ENCODE results near the gene ZFHX3. TPM values are rescaled to one million over a fixed set of nuclear protein-coding genes. Genes with fewer than 3 reads are reported as not detected.

The ZFHX3 gene
- total and polyA plus RNA-seq, 4 donors: 1.5 to 5.9 (median 3.0) TPM

DNA sequence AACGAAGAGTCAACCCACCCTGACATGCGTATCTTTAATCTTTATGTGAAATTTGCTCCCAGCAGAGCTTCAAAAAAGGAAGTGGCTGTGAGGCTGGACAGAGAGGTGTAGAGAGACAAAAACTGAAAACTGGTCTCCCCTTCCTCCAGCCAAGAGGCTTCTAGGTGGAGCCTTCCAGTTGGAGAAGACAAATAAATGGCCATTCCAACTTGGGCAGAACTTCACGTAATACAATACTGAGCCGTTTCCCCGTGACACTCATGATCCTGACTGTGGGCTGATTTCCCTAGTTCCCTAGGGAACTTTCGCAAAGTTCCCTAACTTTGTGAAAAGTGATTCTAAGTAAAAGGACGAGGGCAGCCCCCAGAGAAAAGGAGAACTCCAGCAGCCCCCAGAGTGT lies 78.8 kb downstream of the ZFHX3 start:
- no peaks in the 10 kb centered on the region for H3K9me3 ChIP-seq (ENCODE audit: control insufficient read depth in 4 of 4, low read length in 3 of 4)
- no peak for TF ChIP-seq HNF4A (conservative IDR thresholded peaks at IDR 0.05)
- no peak for TF ChIP-seq YY1 (IDR thresholded peaks at IDR 0.05)
- no peak for TF ChIP-seq HNF4G (IDR thresholded peaks at IDR 0.05)
- no peak for TF ChIP-seq RXRA (IDR thresholded peaks at IDR 0.05)
- TF ChIP-seq, protein P1, sequence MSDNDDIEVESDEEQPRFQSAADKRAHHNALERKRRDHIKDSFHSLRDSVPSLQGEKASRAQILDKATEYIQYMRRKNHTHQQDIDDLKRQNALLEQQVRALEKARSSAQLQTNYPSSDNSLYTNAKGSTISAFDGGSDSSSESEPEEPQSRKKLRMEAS (IDR thresholded peaks at IDR 0.05): no peak
- no peak for TF ChIP-seq RAD21 (IDR thresholded peaks at IDR 0.05)
- TF ChIP-seq TAF1 (conservative IDR thresholded peaks at IDR 0.05): no peak
- no peak for TF ChIP-seq GABPA (IDR thresholded peaks at IDR 0.05 in 1 of 2, conservative IDR thresholded peaks at IDR 0.05 in 1 of 2)
- TF ChIP-seq EGR1 (IDR thresholded peaks at IDR 0.05; ENCODE audit: low read depth in 2 of 2): no peak
- TF ChIP-seq, protein P2, sequence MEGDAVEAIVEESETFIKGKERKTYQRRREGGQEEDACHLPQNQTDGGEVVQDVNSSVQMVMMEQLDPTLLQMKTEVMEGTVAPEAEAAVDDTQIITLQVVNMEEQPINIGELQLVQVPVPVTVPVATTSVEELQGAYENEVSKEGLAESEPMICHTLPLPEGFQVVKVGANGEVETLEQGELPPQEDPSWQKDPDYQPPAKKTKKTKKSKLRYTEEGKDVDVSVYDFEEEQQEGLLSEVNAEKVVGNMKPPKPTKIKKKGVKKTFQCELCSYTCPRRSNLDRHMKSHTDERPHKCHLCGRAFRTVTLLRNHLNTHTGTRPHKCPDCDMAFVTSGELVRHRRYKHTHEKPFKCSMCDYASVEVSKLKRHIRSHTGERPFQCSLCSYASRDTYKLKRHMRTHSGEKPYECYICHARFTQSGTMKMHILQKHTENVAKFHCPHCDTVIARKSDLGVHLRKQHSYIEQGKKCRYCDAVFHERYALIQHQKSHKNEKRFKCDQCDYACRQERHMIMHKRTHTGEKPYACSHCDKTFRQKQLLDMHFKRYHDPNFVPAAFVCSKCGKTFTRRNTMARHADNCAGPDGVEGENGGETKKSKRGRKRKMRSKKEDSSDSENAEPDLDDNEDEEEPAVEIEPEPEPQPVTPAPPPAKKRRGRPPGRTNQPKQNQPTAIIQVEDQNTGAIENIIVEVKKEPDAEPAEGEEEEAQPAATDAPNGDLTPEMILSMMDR (IDR thresholded peaks at IDR 0.05; ENCODE audit: low read depth, low read length, missing input control): no peak
- no peak for TF ChIP-seq SP1 (IDR thresholded peaks at IDR 0.05)
- TF ChIP-seq NR2F2 (IDR thresholded peaks at IDR 0.05): no peak
- TF ChIP-seq, protein P3, sequence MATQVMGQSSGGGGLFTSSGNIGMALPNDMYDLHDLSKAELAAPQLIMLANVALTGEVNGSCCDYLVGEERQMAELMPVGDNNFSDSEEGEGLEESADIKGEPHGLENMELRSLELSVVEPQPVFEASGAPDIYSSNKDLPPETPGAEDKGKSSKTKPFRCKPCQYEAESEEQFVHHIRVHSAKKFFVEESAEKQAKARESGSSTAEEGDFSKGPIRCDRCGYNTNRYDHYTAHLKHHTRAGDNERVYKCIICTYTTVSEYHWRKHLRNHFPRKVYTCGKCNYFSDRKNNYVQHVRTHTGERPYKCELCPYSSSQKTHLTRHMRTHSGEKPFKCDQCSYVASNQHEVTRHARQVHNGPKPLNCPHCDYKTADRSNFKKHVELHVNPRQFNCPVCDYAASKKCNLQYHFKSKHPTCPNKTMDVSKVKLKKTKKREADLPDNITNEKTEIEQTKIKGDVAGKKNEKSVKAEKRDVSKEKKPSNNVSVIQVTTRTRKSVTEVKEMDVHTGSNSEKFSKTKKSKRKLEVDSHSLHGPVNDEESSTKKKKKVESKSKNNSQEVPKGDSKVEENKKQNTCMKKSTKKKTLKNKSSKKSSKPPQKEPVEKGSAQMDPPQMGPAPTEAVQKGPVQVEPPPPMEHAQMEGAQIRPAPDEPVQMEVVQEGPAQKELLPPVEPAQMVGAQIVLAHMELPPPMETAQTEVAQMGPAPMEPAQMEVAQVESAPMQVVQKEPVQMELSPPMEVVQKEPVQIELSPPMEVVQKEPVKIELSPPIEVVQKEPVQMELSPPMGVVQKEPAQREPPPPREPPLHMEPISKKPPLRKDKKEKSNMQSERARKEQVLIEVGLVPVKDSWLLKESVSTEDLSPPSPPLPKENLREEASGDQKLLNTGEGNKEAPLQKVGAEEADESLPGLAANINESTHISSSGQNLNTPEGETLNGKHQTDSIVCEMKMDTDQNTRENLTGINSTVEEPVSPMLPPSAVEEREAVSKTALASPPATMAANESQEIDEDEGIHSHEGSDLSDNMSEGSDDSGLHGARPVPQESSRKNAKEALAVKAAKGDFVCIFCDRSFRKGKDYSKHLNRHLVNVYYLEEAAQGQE (IDR thresholded peaks at IDR 0.05): no peak
- no peak for TF ChIP-seq JUND (IDR thresholded peaks at IDR 0.05)
- TF ChIP-seq, protein P4, sequence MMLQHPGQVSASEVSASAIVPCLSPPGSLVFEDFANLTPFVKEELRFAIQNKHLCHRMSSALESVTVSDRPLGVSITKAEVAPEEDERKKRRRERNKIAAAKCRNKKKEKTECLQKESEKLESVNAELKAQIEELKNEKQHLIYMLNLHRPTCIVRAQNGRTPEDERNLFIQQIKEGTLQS (IDR thresholded peaks at IDR 0.05): no peak
- no peak for TF ChIP-seq FOXA1 (IDR thresholded peaks at IDR 0.05)
- no peak for TF ChIP-seq FOXA2 (IDR thresholded peaks at IDR 0.05)
- no peak for DNase-seq (ENCODE audit: low spot score)
- no peaks in the 10 kb centered on the region for H3K36me3 ChIP-seq (ENCODE audit: control insufficient read depth in 4 of 4, insufficient read depth in 3 of 4, low read depth in 1 of 4, low read length in 3 of 4)
- H3K27ac ChIP-seq (ENCODE audit: low read depth in 1 of 2, low read length in 2 of 2): no peak overlapping the region
- H3K4me1 ChIP-seq (ENCODE audit: control insufficient read depth in 4 of 4, insufficient read depth in 4 of 4, low read length in 3 of 4): peaks cover 4 to 7% (median 5%) of the 10 kb centered on the region in 4 donors
- H3K27me3 ChIP-seq (ENCODE audit: control insufficient read depth in 4 of 4, insufficient read depth in 4 of 4, low read length in 3 of 4): no peaks in the 10 kb centered on the region
- WGBS: 81% methylated on average over 7 of the region's 7 CpGs
- no peak overlapping the region for H3K4me3 ChIP-seq (ENCODE audit: low read depth in 1 of 3, low read length in 3 of 3)
- H3K9ac ChIP-seq (ENCODE audit: low read depth in 1 of 2, low read length in 2 of 2): no peak overlapping the region

DNA sequence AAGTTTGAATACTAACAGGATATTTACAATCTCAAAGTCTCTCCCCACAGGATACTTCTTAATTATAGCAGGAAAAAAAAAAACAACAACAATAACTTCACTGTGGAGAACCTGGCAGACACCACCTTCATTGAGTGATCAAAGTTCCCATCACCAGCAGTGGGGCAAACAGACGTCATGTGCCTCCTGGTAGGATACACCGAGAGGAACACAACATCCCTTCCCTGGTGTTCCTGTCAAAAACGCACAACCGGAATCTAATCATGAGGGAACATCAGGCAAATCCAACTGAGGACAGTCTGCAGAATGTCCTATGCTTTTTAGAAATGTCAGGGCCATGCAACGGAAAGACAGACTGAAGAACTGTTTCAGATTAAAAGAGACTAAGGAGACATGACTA lies 80.0 kb downstream of the ZFHX3 start:
- Histone ChIP-seq H3K4me1 (ENCODE audit: control insufficient read depth in 4 of 4, insufficient read depth in 4 of 4, low read length in 3 of 4) (peaks cover 4 to 5% (median 5%) of the 10 kb centered on the region in 4 donors), H3K9me3 (ENCODE audit: control insufficient read depth in 4 of 4, low read length in 3 of 4) (no peaks in the 10 kb centered on the region), H3K4me3 (ENCODE audit: low read depth in 1 of 3, low read length in 3 of 3) (no peak overlapping the region), H3K27me3 (ENCODE audit: control insufficient read depth in 4 of 4, insufficient read depth in 4 of 4, low read length in 3 of 4) (no peaks in the 10 kb centered on the region), H3K36me3 (ENCODE audit: control insufficient read depth in 4 of 4, insufficient read depth in 3 of 4, low read depth in 1 of 4, low read length in 3 of 4) (no peaks in the 10 kb centered on the region), H3K9ac (ENCODE audit: low read depth in 1 of 2, low read length in 2 of 2) (no peak overlapping the region), H3K27ac (ENCODE audit: low read depth in 1 of 2, low read length in 2 of 2) (peak overlapping the region in 1 of 2 donors; percentile 66)
- 28% methylated on average over 5 of the region's 5 CpGs for WGBS
- DNase-seq (ENCODE audit: low spot score): no peak
- TF ChIP-seq, protein P1 (IDR thresholded peaks at IDR 0.05): peak; percentile 60
- TF ChIP-seq GABPA (IDR thresholded peaks at IDR 0.05 in 1 of 2, conservative IDR thresholded peaks at IDR 0.05 in 1 of 2) (peak; percentile 19 to 52), TAF1 (conservative IDR thresholded peaks at IDR 0.05) (no peak), NR2F2 (IDR thresholded peaks at IDR 0.05) (no peak), YY1 (IDR thresholded peaks at IDR 0.05) (peak; percentile 66), FOXA1 (IDR thresholded peaks at IDR 0.05) (peak; percentile 53), RAD21 (IDR thresholded peaks at IDR 0.05) (peak; percentile 55 to 70), RXRA (IDR thresholded peaks at IDR 0.05) (peak; percentile 50 to 78), HNF4G (IDR thresholded peaks at IDR 0.05) (peak; percentile 15), FOXA2 (IDR thresholded peaks at IDR 0.05) (peak; percentile 32), SP1 (IDR thresholded peaks at IDR 0.05) (peak; percentile 59)
- TF ChIP-seq, protein P5, sequence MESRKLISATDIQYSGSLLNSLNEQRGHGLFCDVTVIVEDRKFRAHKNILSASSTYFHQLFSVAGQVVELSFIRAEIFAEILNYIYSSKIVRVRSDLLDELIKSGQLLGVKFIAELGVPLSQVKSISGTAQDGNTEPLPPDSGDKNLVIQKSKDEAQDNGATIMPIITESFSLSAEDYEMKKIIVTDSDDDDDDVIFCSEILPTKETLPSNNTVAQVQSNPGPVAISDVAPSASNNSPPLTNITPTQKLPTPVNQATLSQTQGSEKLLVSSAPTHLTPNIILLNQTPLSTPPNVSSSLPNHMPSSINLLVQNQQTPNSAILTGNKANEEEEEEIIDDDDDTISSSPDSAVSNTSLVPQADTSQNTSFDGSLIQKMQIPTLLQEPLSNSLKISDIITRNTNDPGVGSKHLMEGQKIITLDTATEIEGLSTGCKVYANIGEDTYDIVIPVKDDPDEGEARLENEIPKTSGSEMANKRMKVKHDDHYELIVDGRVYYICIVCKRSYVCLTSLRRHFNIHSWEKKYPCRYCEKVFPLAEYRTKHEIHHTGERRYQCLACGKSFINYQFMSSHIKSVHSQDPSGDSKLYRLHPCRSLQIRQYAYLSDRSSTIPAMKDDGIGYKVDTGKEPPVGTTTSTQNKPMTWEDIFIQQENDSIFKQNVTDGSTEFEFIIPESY (IDR thresholded peaks at IDR 0.05): peak; percentile 39
- TF ChIP-seq, protein P2 (IDR thresholded peaks at IDR 0.05; ENCODE audit: low read depth, low read length, missing input control): no peak
- TF ChIP-seq, protein P4 (IDR thresholded peaks at IDR 0.05): no peak

Measured in liver (tissue), 9 donors.